Gastrocnemius medialis (tissue), 4 donors: Measurements from ENCODE around the gene DBH.

ENCODE experiments used
- CTCF ChIP-seq, 5 experiments: fragments of 450-650 bp in 3 of 5; fragments of 200-600 bp in 2 of 5; sonication (generic) in 2 of 5; IDR thresholded peaks in 4 of 5; conservative IDR thresholded peaks in 1 of 5; 1 replicate in 4 of 5; 2 replicates in 1 of 5; pipeline ENCODE4 v1.5.1; 2016 to 2019; ENCODE audit warnings: antibody characterized with exemption in 5 of 5, mild to moderate bottlenecking in 3 of 5, moderate library complexity in 3 of 5
- POLR2A ChIP-seq, 2 donors: fragments of 450-650 bp; IDR thresholded peaks; one replicate each; pipeline ENCODE4 v1.6.1; 2017; ENCODE audit warnings: antibody characterized with exemption in 2 of 2, mild to moderate bottlenecking in 2 of 2, moderate library complexity in 2 of 2

- TF ChIP-seq POLR2A (IDR thresholded peaks at IDR 0.05) (no peak), CTCF (IDR thresholded peaks at IDR 0.05 in 4 of 5, conservative IDR thresholded peaks at IDR 0.05 in 1 of 5) (no peak)
These were observed 30.7 kb upstream of the DBH start for GRCh38 chr9:133605446-133605845.
